DND-41 (cell line): ENCODE data around the gene ZNF740.

Experiments
- ATAC-seq: fragments of 200-7000 bp; cut with Tn5 transposase; 3 replicates; pipeline ENCODE4 v1.9.1; 2021; ENCODE audit warnings: low read depth; ENCODE audit not compliant: insufficient read depth
- DNase-seq: peaks from one replicate; pipeline ENCODE4 v3.0.0-alpha.2; 2020
- H2AFZ ChIP-seq: 2 replicates; pipeline ENCODE4 v1.6.0; 2012; ENCODE audit warnings: low read depth, low read length
- H3K27ac ChIP-seq: 2 replicates; pipeline ENCODE4 v1.5.1; 2012; ENCODE audit warnings: low read length, inconsistent platforms
- H3K27me3 ChIP-seq: fragments of 200-600 bp; sonication (generic); 2 replicates; pipeline ENCODE4 v1.6.0; 2012; ENCODE audit warnings: low read length, mild to moderate bottlenecking, inconsistent platforms; ENCODE audit not compliant: insufficient read depth, poor library complexity
- H3K36me3 ChIP-seq: 2 replicates; pipeline ENCODE4 v1.5.1; 2012; ENCODE audit warnings: low read length, inconsistent platforms; ENCODE audit not compliant: insufficient read depth
- H3K4me1 ChIP-seq: 2 replicates; pipeline ENCODE4 v1.5.1; 2012; ENCODE audit warnings: mild to moderate bottlenecking, low read length; ENCODE audit not compliant: insufficient read depth
- H3K4me2 ChIP-seq: 2 replicates; pipeline ENCODE4 v1.6.0; 2012; ENCODE audit warnings: mild to moderate bottlenecking, moderate library complexity, low read length, inconsistent platforms; ENCODE audit not compliant: insufficient read depth
- H3K4me3 ChIP-seq, 2 experiments: fragments of 200-600 bp in 1 of 2; shearing (Covaris generic) in 1 of 2; 2 replicates each; pipeline ENCODE4 v1.5.1; 2012 to 2016; ENCODE audit warnings: inconsistent platforms in 2 of 2, low read length in 2 of 2, mild to moderate bottlenecking in 2 of 2, low read depth in 1 of 2, moderate library complexity in 1 of 2
- H3K79me2 ChIP-seq: 2 replicates; pipeline ENCODE4 v1.6.0; 2012; ENCODE audit warnings: low read length, inconsistent platforms; ENCODE audit not compliant: insufficient read depth
- H3K9ac ChIP-seq: 2 replicates; pipeline ENCODE4 v1.6.0; 2012; ENCODE audit warnings: low read depth, mild to moderate bottlenecking, inconsistent platforms, low read length, moderate library complexity
- H3K9me3 ChIP-seq: 2 replicates; pipeline ENCODE4 v1.5.1; 2012; ENCODE audit warnings: low read length, moderate library complexity, mild to moderate bottlenecking, inconsistent platforms; ENCODE audit not compliant: insufficient read depth, severe bottlenecking
- H4K20me1 ChIP-seq: 2 replicates; pipeline ENCODE4 v1.6.0; 2012; ENCODE audit warnings: low read length; ENCODE audit not compliant: insufficient read depth
- EZH2 ChIP-seq: IDR thresholded peaks from 3 replicates; pipeline ENCODE4 v1.6.1; 2012; ENCODE audit warnings: borderline replicate concordance, low read depth, mild to moderate bottlenecking, moderate library complexity, low read length, inconsistent platforms; ENCODE audit not compliant: severe bottlenecking
- TF ChIP-seq, protein P1 (sequence below): IDR thresholded peaks from 2 replicates; pipeline ENCODE4 v1.5.1; 2012; ENCODE audit warnings: borderline replicate concordance, low read length, moderate library complexity, mild to moderate bottlenecking; ENCODE audit not compliant: poor library complexity, severe bottlenecking; ENCODE audit errors: extremely low read depth

Gene ZNF740

DNA sequence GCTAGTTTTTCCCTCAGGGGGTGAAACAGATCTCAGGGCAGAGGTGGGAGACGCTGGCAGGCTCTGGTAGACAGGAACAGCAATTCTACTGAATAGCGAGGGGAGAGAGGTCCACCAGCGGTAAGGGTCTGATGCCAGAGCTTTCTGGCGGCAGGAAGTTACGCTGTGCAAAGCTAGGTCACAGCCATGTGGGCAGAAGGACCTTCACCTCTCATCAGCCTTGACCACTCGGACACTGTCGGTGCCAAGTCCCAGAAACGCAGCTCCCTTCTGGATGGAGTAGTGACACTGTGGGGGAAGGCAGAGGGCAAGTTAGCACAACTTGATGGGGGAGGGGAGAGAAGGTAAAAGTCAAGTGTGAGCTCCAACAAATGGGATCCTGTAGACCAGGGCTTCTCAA, 10.3 kb upstream of the ZNF740 start:
- Histone ChIP-seq H4K20me1 (no peaks in the 10 kb centered on the region), H3K27ac (no peak overlapping the region), H3K4me2 (no peak overlapping the region), H2AFZ (no peak overlapping the region), H3K79me2 (no peaks in the 10 kb centered on the region), H3K4me1 (no peaks in the 10 kb centered on the region), H3K4me3 (no peak overlapping the region), H3K36me3 (no peaks in the 10 kb centered on the region), H3K9ac (no peak overlapping the region), H3K27me3 (no peaks in the 10 kb centered on the region), H3K9me3 (no peaks in the 10 kb centered on the region)
- DNase-seq (no peak), ATAC-seq (no peak)
- TF ChIP-seq EZH2, result no peak
- TF ChIP-seq, protein P1, sequence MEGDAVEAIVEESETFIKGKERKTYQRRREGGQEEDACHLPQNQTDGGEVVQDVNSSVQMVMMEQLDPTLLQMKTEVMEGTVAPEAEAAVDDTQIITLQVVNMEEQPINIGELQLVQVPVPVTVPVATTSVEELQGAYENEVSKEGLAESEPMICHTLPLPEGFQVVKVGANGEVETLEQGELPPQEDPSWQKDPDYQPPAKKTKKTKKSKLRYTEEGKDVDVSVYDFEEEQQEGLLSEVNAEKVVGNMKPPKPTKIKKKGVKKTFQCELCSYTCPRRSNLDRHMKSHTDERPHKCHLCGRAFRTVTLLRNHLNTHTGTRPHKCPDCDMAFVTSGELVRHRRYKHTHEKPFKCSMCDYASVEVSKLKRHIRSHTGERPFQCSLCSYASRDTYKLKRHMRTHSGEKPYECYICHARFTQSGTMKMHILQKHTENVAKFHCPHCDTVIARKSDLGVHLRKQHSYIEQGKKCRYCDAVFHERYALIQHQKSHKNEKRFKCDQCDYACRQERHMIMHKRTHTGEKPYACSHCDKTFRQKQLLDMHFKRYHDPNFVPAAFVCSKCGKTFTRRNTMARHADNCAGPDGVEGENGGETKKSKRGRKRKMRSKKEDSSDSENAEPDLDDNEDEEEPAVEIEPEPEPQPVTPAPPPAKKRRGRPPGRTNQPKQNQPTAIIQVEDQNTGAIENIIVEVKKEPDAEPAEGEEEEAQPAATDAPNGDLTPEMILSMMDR, result no peak

DNA sequence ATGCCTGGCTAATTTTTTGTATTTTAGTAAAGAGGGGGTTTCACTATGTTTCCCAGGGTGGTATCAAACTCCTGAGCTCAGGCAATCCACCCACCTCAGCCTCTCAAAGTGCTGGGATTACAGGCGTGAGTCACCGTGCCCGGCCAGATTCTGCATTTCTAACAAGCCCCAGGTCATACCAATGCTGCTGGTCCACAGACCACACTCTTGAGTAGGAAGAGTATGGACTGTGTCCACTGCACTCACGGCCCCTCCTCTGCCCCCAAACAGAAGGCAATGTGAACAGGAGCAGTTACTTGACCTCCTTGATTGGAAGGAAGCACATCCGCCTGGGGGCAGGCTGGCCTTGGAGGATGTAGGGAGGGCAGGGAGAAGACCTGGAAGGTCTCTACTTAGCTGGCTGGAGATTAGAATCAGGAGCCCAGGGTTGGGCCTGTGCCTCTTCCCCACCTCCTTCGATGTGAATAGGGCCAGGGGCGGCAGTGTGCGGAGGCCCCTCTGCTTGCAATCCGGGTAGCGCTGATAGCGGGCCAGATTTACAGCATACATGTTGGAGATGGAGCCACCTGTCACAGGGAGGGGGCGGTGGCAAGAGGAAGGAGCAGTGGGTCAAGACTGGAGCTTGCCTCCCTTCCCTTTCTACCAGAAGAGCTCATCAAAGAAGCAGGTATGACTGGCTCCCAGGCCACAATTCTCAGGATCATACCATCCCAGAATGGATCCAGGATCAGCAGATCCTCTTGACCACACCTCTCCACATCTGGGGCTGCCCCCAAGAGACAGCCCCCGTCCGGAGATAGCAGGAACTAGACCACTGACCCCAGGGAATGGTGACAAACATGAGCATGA, 9.4 kb upstream of the ZNF740 start:
- ATAC-seq (no peak), DNase-seq (no peak)
- Histone ChIP-seq H3K4me3 (no peak overlapping the region), H3K27me3 (no peaks in the 10 kb centered on the region), H3K9ac (no peak overlapping the region), H3K27ac (no peak overlapping the region), H3K4me2 (no peak overlapping the region), H3K4me1 (no peaks in the 10 kb centered on the region), H4K20me1 (no peaks in the 10 kb centered on the region), H3K79me2 (no peaks in the 10 kb centered on the region), H3K9me3 (no peaks in the 10 kb centered on the region), H3K36me3 (no peaks in the 10 kb centered on the region), H2AFZ (no peak overlapping the region)
- TF ChIP-seq EZH2, result no peak
- TF ChIP-seq, protein P1, result no peak

DNA sequence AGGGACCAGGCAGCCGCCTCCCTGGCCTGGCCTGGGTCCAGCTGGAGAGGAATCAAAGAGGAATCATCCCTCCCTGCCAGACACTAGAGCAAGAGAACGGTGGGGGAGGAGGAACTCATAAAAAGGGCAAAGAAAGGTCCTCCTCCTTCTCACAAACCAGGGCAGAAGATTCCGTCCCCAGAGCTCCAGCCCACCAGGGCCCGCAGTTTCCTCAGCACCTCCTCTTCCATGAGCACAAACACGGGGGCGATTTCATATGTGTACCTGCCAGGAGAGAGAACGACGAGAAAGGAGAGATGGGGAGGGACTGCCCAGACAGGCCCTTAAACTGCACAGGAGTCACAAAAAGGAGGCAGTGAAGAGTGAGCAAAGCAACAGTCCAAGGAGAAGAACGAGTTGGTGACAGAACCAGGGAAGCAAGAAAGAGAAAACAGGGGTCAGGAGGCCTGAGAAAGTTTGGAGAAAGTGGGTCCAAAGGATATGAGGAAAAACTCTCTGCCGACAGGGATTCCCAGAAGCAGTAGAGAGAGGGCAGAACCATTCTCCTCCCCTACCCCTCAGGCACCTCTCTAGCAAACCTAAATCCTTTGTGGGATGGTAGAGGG, 8.7 kb upstream of the ZNF740 start:
- Histone ChIP-seq H4K20me1 (no peaks in the 10 kb centered on the region), H3K4me1 (no peaks in the 10 kb centered on the region), H3K9ac (no peak overlapping the region), H2AFZ (no peak overlapping the region), H3K36me3 (no peaks in the 10 kb centered on the region), H3K4me2 (no peak overlapping the region), H3K9me3 (no peaks in the 10 kb centered on the region), H3K27me3 (no peaks in the 10 kb centered on the region), H3K27ac (no peak overlapping the region), H3K79me2 (no peaks in the 10 kb centered on the region), H3K4me3 (no peak overlapping the region)
- no peak for ATAC-seq
- no peak for DNase-seq
- TF ChIP-seq, protein P1, result no peak
- TF ChIP-seq EZH2, result no peak
